CD4-positive, alpha-beta T cell treated with Interleukin-15 for 4 hours (primary cell): ENCODE results near the gene CBL.
A peak's percentile ranks its signal among the peaks of the same experiment; 100 is the strongest.
"Not testable (repeated sequence)": the region's sequence is repeated elsewhere in the genome, so short reads cannot be mapped to it uniquely, and the experiment has no call there.

Source experiments
- DNase-seq: peaks from one replicate; pipeline ENCODE4 v3.0.0-alpha.2; 2020; ENCODE audit warnings: low spot score

CBL gene

GRCh38 chr11:119185981-119186634, 20.0 kb upstream of the CBL start:
- no peak for DNase-seq

- no peak for DNase-seq
Measured at GRCh38 chr11:119187123-119187892, 18.8 kb upstream of the CBL start.

- no peak for DNase-seq
Measured at GRCh38 chr11:119188067-119188466, 18.1 kb upstream of the CBL start.

GRCh38 chr11:119188887-119189286, 17.3 kb upstream of the CBL start:
- DNase-seq = no peak

GRCh38 chr11:119189393-119189792, 16.7 kb upstream of the CBL start:
- DNase-seq = no peak

- DNase-seq = no peak
Measured at GRCh38 chr11:119190531-119190930, 15.6 kb upstream of the CBL start.

GRCh38 chr11:119191265-119191664, 14.9 kb upstream of the CBL start:
- DNase-seq = not testable (repeated sequence)

- DNase-seq = no peak
Measured at GRCh38 chr11:119192111-119192510, 14.0 kb upstream of the CBL start.

- no peak for DNase-seq
Measured at GRCh38 chr11:119193001-119193400, 13.1 kb upstream of the CBL start.

- no peak for DNase-seq
Measured at GRCh38 chr11:119193626-119194025, 12.5 kb upstream of the CBL start.

- DNase-seq = no peak
Measured at GRCh38 chr11:119194811-119195440, 11.2 kb upstream of the CBL start.

- no peak for DNase-seq
Measured at GRCh38 chr11:119195680-119196079, 10.5 kb upstream of the CBL start.

GRCh38 chr11:119196833-119197483, 9.2 kb upstream of the CBL start:
- peak; percentile 82 for DNase-seq

- no peak for DNase-seq
Measured at GRCh38 chr11:119198925-119199324, 7.2 kb upstream of the CBL start.

- DNase-seq = not testable (repeated sequence)
Measured at GRCh38 chr11:119201236-119201635, 4.9 kb upstream of the CBL start.

GRCh38 chr11:119202554-119202953, 3.6 kb upstream of the CBL start:
- DNase-seq = no peak

- no peak for DNase-seq
Measured at GRCh38 chr11:119204066-119204465, 2.1 kb upstream of the CBL start.

- DNase-seq = no peak
Measured at GRCh38 chr11:119205080-119205479, 1.1 kb upstream of the CBL start.

- peak; percentile 33 for DNase-seq
Measured at GRCh38 chr11:119206511-119207414, 624 bp downstream of the CBL start.

GRCh38 chr11:119207415-119207960, 1.3 kb downstream of the CBL start:
- DNase-seq = no peak

- DNase-seq = no peak
Measured at GRCh38 chr11:119209186-119209585, 3.0 kb downstream of the CBL start.
